ENCODE data around the gene UGGT2.
"Not testable (repeated sequence)": the region's sequence is repeated elsewhere in the genome, so short reads cannot be mapped to it uniquely, and the experiment has no call there.

The UGGT2 gene

DNA sequence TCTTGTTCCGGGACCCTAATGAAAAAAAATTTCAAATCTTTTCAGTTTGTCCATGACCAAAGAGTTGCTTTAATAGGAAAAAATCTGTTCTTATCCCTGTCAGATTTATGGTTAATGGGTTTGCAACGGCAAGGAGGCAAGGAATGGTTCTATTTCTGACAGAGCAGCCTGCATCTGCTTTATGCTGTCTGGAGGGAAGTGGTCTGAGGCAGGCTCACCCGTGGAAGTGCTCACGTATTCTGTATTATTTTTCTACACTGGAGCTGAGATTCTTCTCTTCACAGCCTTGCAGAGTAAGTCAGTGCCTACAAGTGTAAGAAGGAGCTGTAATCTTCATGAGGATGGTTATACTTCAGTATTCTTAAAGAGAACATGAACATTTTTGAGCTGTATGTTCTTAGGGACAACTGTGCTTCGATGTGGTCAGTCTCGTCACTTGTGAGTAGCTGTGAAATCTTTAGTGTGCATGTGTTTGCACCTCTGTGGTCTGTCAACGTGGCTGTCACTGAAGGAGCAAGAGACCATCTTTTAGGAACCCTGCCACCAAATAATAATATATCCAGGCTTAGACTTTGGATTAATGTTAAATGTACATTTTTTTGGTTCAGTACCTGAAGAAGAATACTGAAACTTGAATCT lies 262.0 kb downstream of the UGGT2 start:
- Mint-ChIP-seq H3K9me3 (peaks cover 14% of the 10 kb centered on the region), H3K4me3 (no peak overlapping the region), H3K27me3 (ENCODE audit: low read depth, poor library complexity) (no peaks in the 10 kb centered on the region), H3K27ac (peak overlapping the region; percentile 82), H3K36me3 (ENCODE audit: low read depth) (peaks cover 76% of the 10 kb centered on the region), H3K4me1 (peaks cover 16% of the 10 kb centered on the region)
- TF ChIP-seq, protein P1, sequence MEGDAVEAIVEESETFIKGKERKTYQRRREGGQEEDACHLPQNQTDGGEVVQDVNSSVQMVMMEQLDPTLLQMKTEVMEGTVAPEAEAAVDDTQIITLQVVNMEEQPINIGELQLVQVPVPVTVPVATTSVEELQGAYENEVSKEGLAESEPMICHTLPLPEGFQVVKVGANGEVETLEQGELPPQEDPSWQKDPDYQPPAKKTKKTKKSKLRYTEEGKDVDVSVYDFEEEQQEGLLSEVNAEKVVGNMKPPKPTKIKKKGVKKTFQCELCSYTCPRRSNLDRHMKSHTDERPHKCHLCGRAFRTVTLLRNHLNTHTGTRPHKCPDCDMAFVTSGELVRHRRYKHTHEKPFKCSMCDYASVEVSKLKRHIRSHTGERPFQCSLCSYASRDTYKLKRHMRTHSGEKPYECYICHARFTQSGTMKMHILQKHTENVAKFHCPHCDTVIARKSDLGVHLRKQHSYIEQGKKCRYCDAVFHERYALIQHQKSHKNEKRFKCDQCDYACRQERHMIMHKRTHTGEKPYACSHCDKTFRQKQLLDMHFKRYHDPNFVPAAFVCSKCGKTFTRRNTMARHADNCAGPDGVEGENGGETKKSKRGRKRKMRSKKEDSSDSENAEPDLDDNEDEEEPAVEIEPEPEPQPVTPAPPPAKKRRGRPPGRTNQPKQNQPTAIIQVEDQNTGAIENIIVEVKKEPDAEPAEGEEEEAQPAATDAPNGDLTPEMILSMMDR (IDR thresholded peaks at IDR 0.05), result no peak
- DNase-seq, result no peak

DNA sequence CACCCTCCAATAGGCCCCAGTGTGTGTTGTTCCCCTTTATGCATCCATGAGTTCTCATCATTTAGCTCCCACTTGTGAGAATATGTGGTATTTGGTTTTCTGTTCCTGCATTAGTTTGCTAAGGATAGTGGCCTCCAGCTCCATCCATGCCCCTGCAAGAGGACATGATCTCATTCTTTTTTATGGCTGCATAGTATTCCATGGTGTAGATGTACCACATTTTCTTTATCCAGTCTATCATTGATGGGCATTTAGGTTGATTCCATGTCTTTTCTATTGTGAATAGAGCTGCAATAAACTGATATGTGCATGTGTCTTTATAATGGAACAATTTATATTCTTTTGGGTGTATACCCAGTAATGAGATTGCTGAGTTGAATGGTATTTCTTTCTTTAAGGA lies 263.9 kb downstream of the UGGT2 start:
- Mint-ChIP-seq H3K4me1 (peaks cover 12% of the 10 kb centered on the region), H3K9me3 (peaks cover 14% of the 10 kb centered on the region), H3K36me3 (ENCODE audit: low read depth) (peaks cover 69% of the 10 kb centered on the region)
- not testable (repeated sequence) for DNase-seq; H3K27ac Mint-ChIP-seq; H3K27me3 Mint-ChIP-seq (ENCODE audit: low read depth, poor library complexity); H3K4me3 Mint-ChIP-seq

DNA sequence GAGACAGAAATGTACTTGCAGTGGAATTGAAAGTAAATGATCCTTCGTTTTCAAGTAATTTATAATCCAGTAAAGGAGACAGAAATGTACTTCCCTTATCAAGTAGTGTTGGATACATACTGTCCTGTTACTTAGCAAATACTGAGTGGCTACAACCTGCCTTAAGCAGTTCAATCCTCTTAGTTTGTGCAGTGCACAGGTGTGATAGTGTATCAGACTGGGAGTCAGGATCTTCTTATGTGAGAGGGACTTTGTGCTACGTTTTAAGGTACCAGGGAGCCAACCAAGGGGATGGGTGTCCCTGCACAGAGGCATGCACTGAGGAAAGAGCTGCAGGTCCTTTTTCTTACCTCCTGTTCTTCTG lies 265.1 kb downstream of the UGGT2 start:
- H3K9me3 Mint-ChIP-seq, result peaks cover 15% of the 10 kb centered on the region
- no peak overlapping the region for H3K4me3 Mint-ChIP-seq
- peaks cover 4% of the 10 kb centered on the region for H3K4me1 Mint-ChIP-seq
- TF ChIP-seq, protein P1 (IDR thresholded peaks at IDR 0.05), result no peak
- H3K27me3 Mint-ChIP-seq (ENCODE audit: low read depth, poor library complexity), result no peaks in the 10 kb centered on the region
- H3K27ac Mint-ChIP-seq, result no peak overlapping the region
- DNase-seq, result no peak
- peaks cover 57% of the 10 kb centered on the region for H3K36me3 Mint-ChIP-seq (ENCODE audit: low read depth)

DNA sequence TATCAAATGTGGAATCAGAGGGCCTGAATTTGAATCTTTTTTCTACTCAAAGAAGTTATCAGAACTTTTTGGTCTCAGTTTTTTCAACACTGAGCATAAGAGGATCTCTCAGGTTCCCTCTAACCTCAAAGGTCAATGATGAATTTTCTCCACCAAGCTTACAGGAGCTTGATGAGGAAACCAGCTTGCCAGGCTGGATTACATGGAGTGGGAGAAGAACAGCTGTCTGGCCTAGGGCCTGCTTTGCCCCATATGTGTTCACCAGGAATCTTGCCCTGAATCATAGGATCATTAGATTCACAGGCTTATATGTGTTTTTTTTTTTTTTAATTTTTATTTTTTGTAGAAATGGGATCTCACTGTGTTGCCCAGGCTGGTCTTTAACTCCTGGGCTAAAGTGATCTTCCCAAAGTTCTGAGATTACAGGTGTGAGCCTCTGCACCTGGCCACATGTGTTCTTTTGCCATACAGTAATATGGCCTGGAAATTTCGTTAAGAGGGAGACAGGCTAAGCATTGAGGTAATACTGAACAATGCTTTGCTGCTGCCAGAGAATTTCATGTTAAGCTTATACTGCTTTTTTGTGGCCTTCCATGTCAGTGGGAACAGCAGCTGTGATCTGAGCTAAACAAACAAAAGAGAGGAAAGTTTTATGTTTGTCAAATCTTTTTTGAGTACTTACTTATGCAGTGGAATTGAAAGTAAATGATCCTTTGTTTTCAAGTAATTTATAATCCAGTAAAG lies 265.7 kb downstream of the UGGT2 start:
- no peak overlapping the region for H3K27ac Mint-ChIP-seq
- peaks cover 52% of the 10 kb centered on the region for H3K36me3 Mint-ChIP-seq (ENCODE audit: low read depth)
- H3K4me1 Mint-ChIP-seq, result no peaks in the 10 kb centered on the region
- H3K4me3 Mint-ChIP-seq, result no peak overlapping the region
- TF ChIP-seq, protein P1 (IDR thresholded peaks at IDR 0.05), result no peak
- H3K27me3 Mint-ChIP-seq (ENCODE audit: low read depth, poor library complexity), result no peaks in the 10 kb centered on the region
- no peak for DNase-seq
- peaks cover 20% of the 10 kb centered on the region for H3K9me3 Mint-ChIP-seq

DNA sequence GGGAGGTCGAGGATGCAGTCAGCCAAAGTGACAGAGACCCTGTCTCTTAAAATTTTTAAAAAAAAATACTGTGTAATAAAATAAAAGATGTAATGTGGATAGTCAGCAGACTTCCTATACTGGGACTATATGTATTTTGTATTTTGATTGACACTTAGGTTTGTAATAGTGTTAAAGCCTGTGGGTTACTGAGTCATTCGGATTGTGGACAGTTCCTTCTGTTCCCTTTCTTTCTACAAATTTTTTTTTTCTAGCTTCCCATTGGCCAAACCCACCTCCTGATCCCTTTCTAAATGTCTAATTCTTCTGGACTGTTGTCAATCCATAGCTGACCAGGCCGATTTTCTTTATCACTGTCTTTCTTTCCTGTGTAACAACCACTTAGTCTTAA lies 268.3 kb downstream of the UGGT2 start:
- DNase-seq, result no peak

DNA sequence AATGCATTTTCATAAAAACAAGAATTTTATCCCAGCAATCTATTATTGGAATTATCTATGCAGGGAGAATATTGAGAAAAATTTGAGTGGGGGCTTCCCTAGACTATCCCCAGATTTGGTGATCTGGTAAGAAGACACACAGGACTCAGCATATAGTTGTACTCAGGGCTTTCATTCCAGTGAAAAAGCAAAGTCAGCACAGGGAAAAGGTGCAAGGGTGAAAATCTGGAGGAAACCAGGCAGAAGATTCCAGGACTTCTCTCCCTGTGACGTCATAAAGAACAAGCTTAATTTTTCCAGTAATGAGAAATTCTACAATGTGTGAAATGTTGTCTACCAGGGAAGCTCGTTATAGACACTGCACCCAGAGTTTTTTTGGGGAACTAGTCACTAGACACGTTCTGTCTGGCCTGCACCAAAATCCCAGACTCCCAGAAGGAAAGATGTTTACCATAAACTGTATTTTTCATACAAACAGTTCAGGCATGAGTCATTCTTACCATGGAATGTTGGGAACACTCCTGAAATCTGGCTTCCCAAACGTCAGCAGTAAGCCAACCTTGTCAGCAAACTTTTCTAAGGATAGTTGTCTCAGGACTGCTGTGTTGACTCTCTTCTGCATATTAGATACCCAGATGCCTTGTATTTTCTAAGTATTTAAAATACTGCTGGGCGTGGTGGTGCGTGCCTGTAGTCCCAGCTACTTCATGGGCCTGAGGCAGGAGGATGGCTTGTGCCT lies 268.9 kb downstream of the UGGT2 start:
- peaks cover 16% of the 10 kb centered on the region for H3K9me3 Mint-ChIP-seq
- H3K27me3 Mint-ChIP-seq (ENCODE audit: low read depth, poor library complexity), result no peaks in the 10 kb centered on the region
- peak overlapping the region; percentile 47 for H3K27ac Mint-ChIP-seq
- TF ChIP-seq, protein P1 (IDR thresholded peaks at IDR 0.05), result no peak
- no peak for DNase-seq
- peaks cover 29% of the 10 kb centered on the region for H3K36me3 Mint-ChIP-seq (ENCODE audit: low read depth)
- H3K4me3 Mint-ChIP-seq, result no peak overlapping the region
- H3K4me1 Mint-ChIP-seq, result no peaks in the 10 kb centered on the region

More for the DNA sequence above, 268.3 kb downstream of the UGGT2 start:
- H3K27ac Mint-ChIP-seq, result peak overlapping the region; percentile 80
- H3K36me3 Mint-ChIP-seq (ENCODE audit: low read depth), result peaks cover 35% of the 10 kb centered on the region
- TF ChIP-seq, protein P1 (IDR thresholded peaks at IDR 0.05), result no peak
- no peaks in the 10 kb centered on the region for H3K27me3 Mint-ChIP-seq (ENCODE audit: low read depth, poor library complexity)
- no peaks in the 10 kb centered on the region for H3K4me1 Mint-ChIP-seq
- H3K9me3 Mint-ChIP-seq, result peaks cover 22% of the 10 kb centered on the region
- no peak overlapping the region for H3K4me3 Mint-ChIP-seq
